Measurements from ENCODE around the gene CDC42BPA. TPM values are rescaled to one million over a fixed set of nuclear protein-coding genes. Genes with fewer than 3 reads are reported as not detected.
"Not testable (repeated sequence)": the region's sequence is repeated elsewhere in the genome, so short reads cannot be mapped to it uniquely, and the experiment has no call there.

Gene CDC42BPA
- total and polyA plus RNA-seq, 2 of the 8 experiments (the other 6 are each of a cell fraction or from before 2014, with no cell fraction given), result 7.1 to 28.5 TPM

DNA sequence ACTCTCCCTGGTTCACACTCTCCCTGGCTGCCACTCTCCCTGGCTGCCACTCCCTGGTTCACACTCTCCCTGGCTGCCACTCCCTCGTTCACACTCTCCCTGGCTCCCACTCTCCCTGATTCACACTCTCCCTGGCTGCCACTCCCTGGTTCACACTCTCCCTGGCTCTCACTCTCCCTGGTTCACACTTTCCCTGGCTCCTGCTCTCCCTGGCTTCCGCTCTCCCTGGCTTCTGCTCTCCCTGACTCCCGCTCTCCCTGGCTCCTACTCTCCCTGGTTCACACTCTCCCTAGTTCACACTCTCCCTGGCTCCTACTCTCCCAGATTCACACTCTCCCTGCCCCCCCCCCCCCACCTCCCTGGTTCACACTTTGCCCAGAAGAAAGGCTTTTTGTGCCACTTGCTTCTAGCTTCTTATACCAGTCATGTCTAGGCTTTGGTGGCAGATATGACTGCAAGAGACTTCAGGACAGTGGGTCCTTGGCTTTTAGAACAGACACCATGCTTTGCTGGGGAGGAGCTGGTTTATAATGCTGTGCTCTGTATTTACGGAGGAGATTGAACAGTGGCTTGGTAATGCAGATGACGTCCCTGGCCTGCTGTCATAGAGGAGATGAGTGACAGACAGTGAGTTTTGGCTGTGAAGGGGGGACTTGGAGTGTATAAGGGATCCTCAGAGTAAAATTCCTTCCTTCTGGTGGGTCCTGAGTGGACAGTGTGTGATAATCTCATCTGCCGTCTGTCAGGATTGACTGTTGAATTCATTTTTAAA, 361.2 kb downstream of the CDC42BPA start (continued):
- no peak for TF ChIP-seq EZH2 (IDR thresholded peaks at IDR 0.05; ENCODE audit: low read depth, low read length, severe bottlenecking)
- TF ChIP-seq JUND (IDR thresholded peaks at IDR 0.05; ENCODE audit: low read length), result no peak
- TF ChIP-seq SUZ12 (IDR thresholded peaks at IDR 0.05; ENCODE audit: low read length), result no peak

DNA sequence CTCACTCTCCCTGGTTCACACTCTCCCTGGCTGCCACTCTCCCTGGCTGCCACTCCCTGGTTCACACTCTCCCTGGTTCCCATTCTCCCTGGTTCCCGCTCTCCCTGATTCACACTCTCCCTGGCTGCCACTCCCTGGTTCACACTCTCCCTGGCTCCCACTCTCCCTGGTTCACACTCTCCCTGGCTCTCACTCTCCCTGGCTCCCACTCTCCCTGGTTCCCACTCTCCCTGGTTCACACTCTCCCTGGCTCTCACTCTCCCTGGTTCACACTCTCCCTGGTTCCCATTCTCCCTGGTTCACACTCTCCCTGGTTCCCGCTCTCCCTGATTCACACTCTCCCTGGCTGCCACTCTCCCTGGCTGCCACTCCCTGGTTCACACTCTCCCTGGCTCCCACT, 362.4 kb downstream of the CDC42BPA start:
- H3K18ac ChIP-seq (ENCODE audit: extremely low read depth, low read length); H2BK5ac ChIP-seq (ENCODE audit: low read depth, low read length); H2AFZ ChIP-seq (ENCODE audit: low read length); POLR2A ChIA-PET (ENCODE audit: partially characterized antibody); H3K36me3 ChIP-seq (ENCODE audit: control insufficient read depth in 2 of 4, insufficient read depth in 4 of 4, low read length in 3 of 4); DNase-seq (ENCODE audit: low read depth in 1 of 2, low spot score in 2 of 2); H3K9ac ChIP-seq (replicated peaks in 1 of 4; ENCODE audit: extremely low read depth in 1 of 4, low read depth in 3 of 4, low read length in 3 of 4); H4K8ac ChIP-seq (ENCODE audit: extremely low read depth, insufficient read depth, low read length); H3K4me2 ChIP-seq (ENCODE audit: insufficient read depth in 1 of 2, low read depth in 2 of 2, low read length in 2 of 2); H3K4me1 ChIP-seq (replicated peaks in 1 of 4; ENCODE audit: control insufficient read depth in 3 of 4, insufficient read depth in 4 of 4, low read length in 3 of 4); H4K20me1 ChIP-seq (replicated peaks in 1 of 2; ENCODE audit: control insufficient read depth in 1 of 2, insufficient read depth in 2 of 2, low read length in 2 of 2); H3K4ac ChIP-seq (replicated peaks; ENCODE audit: insufficient read length, low read depth, low read length); H3K9me3 ChIP-seq (ENCODE audit: insufficient read depth in 2 of 2, low read depth in 1 of 2, low read length in 1 of 2); H2BK120ac ChIP-seq (replicated peaks; ENCODE audit: low read depth, low read length); H2BK20ac ChIP-seq (ENCODE audit: low read length); H3K27me3 ChIP-seq (replicated peaks in 1 of 4; ENCODE audit: control insufficient read depth in 3 of 4, extremely low read depth in 1 of 4, insufficient read depth in 3 of 4, low read length in 3 of 4); H2BK12ac ChIP-seq (ENCODE audit: low read depth, low read length); H4K5ac ChIP-seq (ENCODE audit: insufficient read length, low read depth, low read length); H3K27ac ChIP-seq (ENCODE audit: low read depth, low read length); H3K23me2 ChIP-seq (ENCODE audit: low read depth, low read length); H2BK15ac ChIP-seq (ENCODE audit: low read length); H2AK5ac ChIP-seq (ENCODE audit: low read depth, low read length); H3K23ac ChIP-seq (ENCODE audit: insufficient read length); CTCF ChIA-PET (ENCODE audit: partially characterized antibody); H3K56ac ChIP-seq (replicated peaks; ENCODE audit: insufficient read length, low read depth, low read length); H3K4me3 ChIP-seq (ENCODE audit: extremely low read depth in 1 of 4, insufficient read depth in 2 of 4, low read depth in 3 of 4, low read length in 4 of 4); H4K91ac ChIP-seq (replicated peaks; ENCODE audit: insufficient read length, low read length); H3K14ac ChIP-seq (ENCODE audit: insufficient read length); FAIRE-seq: not testable (repeated sequence)
- peaks cover 8 to 37% of the 10 kb centered on the region in 2 experiments for H3K79me2 ChIP-seq (ENCODE audit: control insufficient read depth in 1 of 2, insufficient read depth in 2 of 2, low read length in 2 of 2)
- peaks cover 11% of the 10 kb centered on the region for H3K79me1 ChIP-seq (ENCODE audit: low read depth, low read length)
- WGBS, 2 experiments (ENCODE audit: extremely low coverage in 1 of 2, insufficient coverage in 1 of 2, insufficient read length in 1 of 2, insufficient replicate concordance in 2 of 2, low coverage in 1 of 2, low lambda C conversion rate in 2 of 2, missing lambda C conversion rate in 1 of 2), result 96% methylated on average over 2 of the region's 2 CpGs; no CpG with 5 or more reads in 1 of the 2 experiments

All from H1 (cell line).